Endothelial cell of umbilical vein (primary cell): ENCODE results near the gene ARHGAP18. TPM values are rescaled to one million over a fixed set of nuclear protein-coding genes. Genes with fewer than 3 reads are reported as not detected.
A peak's percentile ranks its signal among the peaks of the same experiment; 100 is the strongest.

ENCODE experiments used
- BruUV-seq: library from RNA; stranded (reverse); fragments of 400-500 nt; replicated peaks from 2 replicates; lab custom pipeline; 2021; lab: Mats Ljungman, UMichigan
- CTCF ChIA-PET: fragments of 300-600, 350-600 bp; sonication (Branson Sonifier 250); formaldehyde crosslinking; loops from one replicate; lab custom pipeline; 2021; ENCODE audit warnings: antibody characterized with exemption, inconsistent platforms; lab: Charles Lee
- POLR2A ChIA-PET: fragments of 300-600, 350-600 bp; sonication (Branson Sonifier 250); formaldehyde crosslinking; loops from one replicate; lab custom pipeline; 2021; ENCODE audit warnings: antibody characterized with exemption, inconsistent platforms; lab: Charles Lee
- DNase-seq: peaks from one replicate; pipeline ENCODE4 v3.0.0-alpha.2; 2011; ENCODE audit warnings: low read depth, low spot score
- FAIRE-seq: peaks from 2 replicates; lab custom pipeline; 2011; peaks lifted over from hg19 to GRCh38; lab: Jason Lieb, UNC
- H2AFZ ChIP-seq: 2 replicates; pipeline ENCODE4 v1.6.0; 2012; ENCODE audit warnings: low read depth, low read length, control low read depth, inconsistent platforms
- H3K27ac ChIP-seq: 2 replicates; pipeline ENCODE4 v1.5.1; 2011; ENCODE audit warnings: low read depth, mild to moderate bottlenecking, control low read depth, low read length, moderate library complexity; ENCODE audit not compliant: insufficient read depth
- H3K27me3 ChIP-seq, 2 experiments: 2 replicates each; pipeline versions ENCODE4 v1.6.0 to v1.6.1; 2011; ENCODE audit warnings: low read length in 2 of 2, mixed read lengths in 1 of 2; ENCODE audit not compliant: control insufficient read depth in 2 of 2, insufficient read depth in 2 of 2
- H3K36me3 ChIP-seq, 2 experiments: 2 replicates in 1 of 2; 3 replicates in 1 of 2; pipeline ENCODE4 v1.5.1; 2011; ENCODE audit warnings: low read length in 2 of 2, mild to moderate bottlenecking in 1 of 2, moderate library complexity in 1 of 2; ENCODE audit not compliant: control insufficient read depth in 2 of 2, insufficient read depth in 2 of 2; ENCODE audit errors: extremely low read depth in 1 of 2
- H3K4me1 ChIP-seq: 3 replicates; pipeline ENCODE4 v1.5.1; 2011; ENCODE audit warnings: mild to moderate bottlenecking, low read length; ENCODE audit not compliant: control insufficient read depth, insufficient read depth; ENCODE audit errors: extremely low read depth
- H3K4me2 ChIP-seq: 2 replicates; pipeline ENCODE4 v1.6.1; 2011; ENCODE audit warnings: low read length, control low read depth, mixed read lengths; ENCODE audit not compliant: insufficient read depth
- H3K4me3 ChIP-seq, 3 experiments: fragments of 200-600 bp in 1 of 3; sonication (generic), shearing (Covaris generic) in 1 of 3; replicated peaks in 1 of 3; 2 replicates each; pipeline ENCODE4 v1.5.1; 2011 to 2016; ENCODE audit warnings: control low read depth in 3 of 3, low read length in 3 of 3, mild to moderate bottlenecking in 2 of 3, inconsistent platforms in 1 of 3, low read depth in 1 of 3, moderate library complexity in 1 of 3; ENCODE audit not compliant: insufficient read depth in 1 of 3
- H3K79me2 ChIP-seq: 2 replicates; pipeline ENCODE4 v1.6.0; 2012; ENCODE audit warnings: low read length, inconsistent platforms; ENCODE audit not compliant: control insufficient read depth, insufficient read depth
- H3K9ac ChIP-seq: replicated peaks from 2 replicates; pipeline ENCODE3; 2011; ENCODE audit warnings: low read length, control low read depth; ENCODE audit not compliant: insufficient read depth; ENCODE audit errors: extremely low read depth
- H3K9me1 ChIP-seq: replicated peaks from 3 replicates; pipeline ENCODE4 v1.6.0; 2011; ENCODE audit warnings: mild to moderate bottlenecking, low read length; ENCODE audit not compliant: control insufficient read depth, insufficient read depth; ENCODE audit errors: extremely low read depth
- H3K9me3 ChIP-seq: replicated peaks from 2 replicates; pipeline ENCODE4 v1.5.1; 2012; ENCODE audit warnings: low read length, inconsistent platforms; ENCODE audit not compliant: control insufficient read depth, insufficient read depth
- H4K20me1 ChIP-seq: replicated peaks from 2 replicates; pipeline ENCODE3; 2011; ENCODE audit warnings: mild to moderate bottlenecking, low read length; ENCODE audit not compliant: control insufficient read depth, insufficient read depth; ENCODE audit errors: extremely low read depth
- EZH2 ChIP-seq: IDR thresholded peaks from 2 replicates; pipeline ENCODE4 v1.6.1; 2012; ENCODE audit warnings: borderline replicate concordance, low read depth, mild to moderate bottlenecking, moderate library complexity, low read length, inconsistent platforms; ENCODE audit not compliant: severe bottlenecking
- FOS ChIP-seq: IDR thresholded peaks from 2 replicates; pipeline ENCODE4 v1.6.1; 2011; ENCODE audit warnings: mild to moderate bottlenecking, low read length, moderate library complexity, borderline replicate concordance; ENCODE audit not compliant: insufficient read depth
- GATA2 ChIP-seq: IDR thresholded peaks from 2 replicates; pipeline ENCODE4 v1.7.0; 2011; ENCODE audit warnings: low read depth, mild to moderate bottlenecking, moderate library complexity, mixed read lengths, low read length; ENCODE audit not compliant: insufficient read length, insufficient read depth
- JUN ChIP-seq: IDR thresholded peaks from 2 replicates; pipeline ENCODE4 v1.6.1; 2011; ENCODE audit warnings: borderline replicate concordance, low read depth; ENCODE audit not compliant: insufficient read length, insufficient read depth
- MYC ChIP-seq: IDR thresholded peaks from one replicate; pipeline ENCODE4 v1.6.1; 2011; ENCODE audit warnings: mild to moderate bottlenecking, low read depth, low read length
- POLR2A ChIP-seq: IDR thresholded peaks from 2 replicates; pipeline ENCODE4 v1.6.1; 2012; ENCODE audit warnings: low read depth, mild to moderate bottlenecking, control low read depth, low read length
- POLR2AphosphoS5 ChIP-seq: IDR thresholded peaks from 2 replicates; pipeline ENCODE4 v1.6.1; 2012; ENCODE audit warnings: low read depth, mild to moderate bottlenecking, control low read depth, low read length, moderate library complexity; ENCODE audit not compliant: insufficient read depth
- dilution Hi-C: fragments of 300-500 bp; cut with MboI; formaldehyde crosslinking; loops from one replicate; pipeline ENCODE4 v1.15.0; 2019; ENCODE audit warnings: low sequenced_read_pairs; ENCODE audit not compliant: extremely low pct_ligation_motif_present
- intact Hi-C: fragments of 100-400 bp; cut with micrococcal nuclease; formaldehyde crosslinking; loops from one replicate; pipeline ENCODE4 v1.10.0; 2022
- polyA plus RNA-seq, 4 experiments: library from polyadenylated mRNA; depleted of rRNA in 3 of 4; stranded (reverse) in 3 of 4; unstranded in 1 of 4; fragments of >200 nt; gene quantifications; 2 replicates each; pipeline versions ENCODE4 v1.2.1 to v1.2.3, GENCODE V29; 2011 to 2012; ENCODE audit warnings: missing spikeins in 1 of 4
- total RNA-seq: library from RNA; stranded (reverse); gene quantifications from 2 replicates; pipeline ENCODE4 v1.2.3, GENCODE V29; 2021
- TF ChIP-seq, protein P1 (sequence below): IDR thresholded peaks from 2 replicates; pipeline ENCODE4 v1.6.1; 2011; ENCODE audit not compliant: insufficient read depth, insufficient read length
- TF ChIP-seq, protein P2 (sequence below), 2 donors: IDR thresholded peaks; 1 replicate in 1 of 2; 2 replicates in 1 of 2; pipeline ENCODE4 v1.5.1; 2011; ENCODE audit warnings: low read length in 2 of 2, mild to moderate bottlenecking in 2 of 2, moderate library complexity in 2 of 2, control low read depth in 1 of 2, inconsistent platforms in 1 of 2, low read depth in 1 of 2; ENCODE audit not compliant: insufficient read depth in 1 of 2; ENCODE audit errors: extremely low read depth in 1 of 2

Gene ARHGAP18
- total and polyA plus RNA-seq, 2 donors (not counting 3 experiments of a cell fraction or from before 2014, with no cell fraction given) = 13.1 to 86.1 TPM

DNA sequence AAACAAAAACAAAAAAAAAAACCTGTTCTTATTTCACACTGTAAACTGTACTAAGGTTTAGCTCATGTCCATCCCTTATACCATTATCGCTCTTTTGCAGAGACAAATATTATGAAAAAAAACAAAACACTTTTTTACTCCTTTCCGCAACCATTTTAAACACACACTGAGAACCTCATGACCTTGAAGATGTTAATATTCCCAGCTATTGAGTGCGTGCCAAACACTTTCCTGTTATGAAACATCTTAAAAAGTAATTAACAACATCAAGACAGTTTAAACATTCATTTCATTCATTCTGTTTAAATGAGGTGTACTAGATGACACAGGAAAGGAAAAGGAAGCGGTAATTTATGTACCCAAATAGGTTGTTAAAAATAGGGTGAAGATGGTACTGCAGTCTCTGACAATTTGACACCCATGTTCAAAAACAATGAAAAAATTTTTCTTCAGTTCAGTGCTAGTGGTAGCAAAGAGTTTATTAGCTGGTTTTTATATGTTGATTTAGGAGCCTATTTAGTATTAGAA lies 3.9 kb upstream of the ARHGAP18 start:
- DNase-seq (peak; percentile 89), FAIRE-seq (peak; percentile 35)
- dilution Hi-C loops (no loop called here), intact Hi-C loops (loop anchor here (5.0 kb wide), 1 partner anchor 97 kb away; no protein-coding TSS in a partner anchor)
- H3K4me1 ChIP-seq = peaks cover 31% of the 10 kb centered on the region
- peak overlapping the region; percentile 64 for H2AFZ ChIP-seq
- ChIA-PET CTCF (interaction anchor here (0.8 to 2.2 kb wide), 12 partner anchors 11 to 268 kb away, joined by 3 to 7 read pairs (median 4); no protein-coding TSS in a partner anchor), POLR2A (no interaction called here)
- H3K4me3 ChIP-seq = no peak overlapping the region
- peaks cover 11% of the 10 kb centered on the region for H3K79me2 ChIP-seq
- H3K27me3 ChIP-seq = no peaks in the 10 kb centered on the region
- H3K27ac ChIP-seq = no peak overlapping the region
- TF ChIP-seq JUN = no peak
- TF ChIP-seq GATA2 = no peak
- TF ChIP-seq EZH2 = no peak
- no peak for TF ChIP-seq POLR2A
- TF ChIP-seq POLR2AphosphoS5 = no peak
- TF ChIP-seq MYC = no peak
- TF ChIP-seq, protein P1, sequence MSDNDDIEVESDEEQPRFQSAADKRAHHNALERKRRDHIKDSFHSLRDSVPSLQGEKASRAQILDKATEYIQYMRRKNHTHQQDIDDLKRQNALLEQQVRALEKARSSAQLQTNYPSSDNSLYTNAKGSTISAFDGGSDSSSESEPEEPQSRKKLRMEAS = no peak
- TF ChIP-seq FOS = no peak
- TF ChIP-seq, protein P2, sequence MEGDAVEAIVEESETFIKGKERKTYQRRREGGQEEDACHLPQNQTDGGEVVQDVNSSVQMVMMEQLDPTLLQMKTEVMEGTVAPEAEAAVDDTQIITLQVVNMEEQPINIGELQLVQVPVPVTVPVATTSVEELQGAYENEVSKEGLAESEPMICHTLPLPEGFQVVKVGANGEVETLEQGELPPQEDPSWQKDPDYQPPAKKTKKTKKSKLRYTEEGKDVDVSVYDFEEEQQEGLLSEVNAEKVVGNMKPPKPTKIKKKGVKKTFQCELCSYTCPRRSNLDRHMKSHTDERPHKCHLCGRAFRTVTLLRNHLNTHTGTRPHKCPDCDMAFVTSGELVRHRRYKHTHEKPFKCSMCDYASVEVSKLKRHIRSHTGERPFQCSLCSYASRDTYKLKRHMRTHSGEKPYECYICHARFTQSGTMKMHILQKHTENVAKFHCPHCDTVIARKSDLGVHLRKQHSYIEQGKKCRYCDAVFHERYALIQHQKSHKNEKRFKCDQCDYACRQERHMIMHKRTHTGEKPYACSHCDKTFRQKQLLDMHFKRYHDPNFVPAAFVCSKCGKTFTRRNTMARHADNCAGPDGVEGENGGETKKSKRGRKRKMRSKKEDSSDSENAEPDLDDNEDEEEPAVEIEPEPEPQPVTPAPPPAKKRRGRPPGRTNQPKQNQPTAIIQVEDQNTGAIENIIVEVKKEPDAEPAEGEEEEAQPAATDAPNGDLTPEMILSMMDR (IDR thresholded peaks at IDR 0.05; ENCODE audit: extremely low read depth in 1 of 2, insufficient read depth in 1 of 2, low read depth in 1 of 2, low read length in 2 of 2) = no peak
- no TSS peak for BruUV-seq
- H3K9me1 ChIP-seq = no peaks in the 10 kb centered on the region
- H3K4me2 ChIP-seq = peak overlapping the region; percentile 58
- no peaks in the 10 kb centered on the region for H3K9me3 ChIP-seq
- no peak overlapping the region for H3K9ac ChIP-seq
- no peaks in the 10 kb centered on the region for H3K36me3 ChIP-seq
- no peaks in the 10 kb centered on the region for H4K20me1 ChIP-seq
